NB4 (cell line): ENCODE results near the gene ACE.

Experiments
- POLR2A ChIP-seq: IDR thresholded peaks from 2 replicates; pipeline ENCODE4 v1.6.1; 2011; ENCODE audit warnings: mild to moderate bottlenecking; ENCODE audit not compliant: insufficient read length; ENCODE audit errors: extremely low read depth
- TF ChIP-seq, protein P1 (sequence below): IDR thresholded peaks from one replicate; pipeline ENCODE4 v1.5.1; 2012; ENCODE audit warnings: low read depth, low read length

DNA sequence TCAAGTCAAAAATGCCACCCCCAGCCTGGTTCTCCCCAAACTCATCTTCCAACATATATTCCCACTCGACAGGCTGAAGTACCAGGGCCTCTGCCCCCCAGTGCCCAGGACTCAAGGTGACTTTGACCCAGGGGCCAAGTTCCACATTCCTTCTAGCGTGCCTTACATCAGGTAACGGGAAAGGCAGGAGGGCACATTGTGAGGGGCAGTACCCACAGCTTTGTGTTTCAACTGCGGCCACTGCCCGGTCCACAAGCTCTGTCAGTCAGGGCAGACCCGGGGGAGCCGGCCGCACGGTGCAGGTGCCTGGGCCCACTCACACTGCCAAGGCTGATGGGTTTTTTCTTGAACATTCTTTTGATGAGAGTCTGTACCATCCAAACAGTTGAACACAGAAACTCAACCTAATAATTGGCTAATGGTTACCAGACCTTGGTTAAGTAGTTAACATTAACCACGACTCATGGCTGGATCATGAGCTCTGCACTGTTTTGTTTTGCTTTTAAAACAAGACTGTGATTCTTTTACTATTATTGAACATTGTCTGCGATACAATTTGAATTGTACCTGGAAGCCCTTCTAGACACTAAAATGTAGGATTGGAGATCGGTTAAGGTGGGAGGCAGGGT, 17.6 kb downstream of the ACE start:
- no peak for TF ChIP-seq POLR2A
- TF ChIP-seq, protein P1, sequence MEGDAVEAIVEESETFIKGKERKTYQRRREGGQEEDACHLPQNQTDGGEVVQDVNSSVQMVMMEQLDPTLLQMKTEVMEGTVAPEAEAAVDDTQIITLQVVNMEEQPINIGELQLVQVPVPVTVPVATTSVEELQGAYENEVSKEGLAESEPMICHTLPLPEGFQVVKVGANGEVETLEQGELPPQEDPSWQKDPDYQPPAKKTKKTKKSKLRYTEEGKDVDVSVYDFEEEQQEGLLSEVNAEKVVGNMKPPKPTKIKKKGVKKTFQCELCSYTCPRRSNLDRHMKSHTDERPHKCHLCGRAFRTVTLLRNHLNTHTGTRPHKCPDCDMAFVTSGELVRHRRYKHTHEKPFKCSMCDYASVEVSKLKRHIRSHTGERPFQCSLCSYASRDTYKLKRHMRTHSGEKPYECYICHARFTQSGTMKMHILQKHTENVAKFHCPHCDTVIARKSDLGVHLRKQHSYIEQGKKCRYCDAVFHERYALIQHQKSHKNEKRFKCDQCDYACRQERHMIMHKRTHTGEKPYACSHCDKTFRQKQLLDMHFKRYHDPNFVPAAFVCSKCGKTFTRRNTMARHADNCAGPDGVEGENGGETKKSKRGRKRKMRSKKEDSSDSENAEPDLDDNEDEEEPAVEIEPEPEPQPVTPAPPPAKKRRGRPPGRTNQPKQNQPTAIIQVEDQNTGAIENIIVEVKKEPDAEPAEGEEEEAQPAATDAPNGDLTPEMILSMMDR: no peak
